Thyroid gland (tissue), 4 donors: Measurements from ENCODE around the gene MISP.

Experiments used
- POLR2A ChIP-seq, 2 donors: fragments of 450-650 bp; IDR thresholded peaks; one replicate each; pipeline ENCODE4 v1.6.1; 2017; ENCODE audit warnings: antibody characterized with exemption in 2 of 2, mild to moderate bottlenecking in 2 of 2, moderate library complexity in 1 of 2
- TF ChIP-seq, protein P1 (sequence below), 6 experiments: fragments of 200-600 bp in 3 of 6; fragments of 450-650 bp in 3 of 6; sonication (generic) in 3 of 6; IDR thresholded peaks; one replicate each; pipeline ENCODE4 v1.5.1; 2016 to 2019; ENCODE audit warnings: antibody characterized with exemption in 6 of 6, mild to moderate bottlenecking in 2 of 6, inconsistent platforms in 1 of 6, moderate library complexity in 1 of 6

- TF ChIP-seq, protein P1, sequence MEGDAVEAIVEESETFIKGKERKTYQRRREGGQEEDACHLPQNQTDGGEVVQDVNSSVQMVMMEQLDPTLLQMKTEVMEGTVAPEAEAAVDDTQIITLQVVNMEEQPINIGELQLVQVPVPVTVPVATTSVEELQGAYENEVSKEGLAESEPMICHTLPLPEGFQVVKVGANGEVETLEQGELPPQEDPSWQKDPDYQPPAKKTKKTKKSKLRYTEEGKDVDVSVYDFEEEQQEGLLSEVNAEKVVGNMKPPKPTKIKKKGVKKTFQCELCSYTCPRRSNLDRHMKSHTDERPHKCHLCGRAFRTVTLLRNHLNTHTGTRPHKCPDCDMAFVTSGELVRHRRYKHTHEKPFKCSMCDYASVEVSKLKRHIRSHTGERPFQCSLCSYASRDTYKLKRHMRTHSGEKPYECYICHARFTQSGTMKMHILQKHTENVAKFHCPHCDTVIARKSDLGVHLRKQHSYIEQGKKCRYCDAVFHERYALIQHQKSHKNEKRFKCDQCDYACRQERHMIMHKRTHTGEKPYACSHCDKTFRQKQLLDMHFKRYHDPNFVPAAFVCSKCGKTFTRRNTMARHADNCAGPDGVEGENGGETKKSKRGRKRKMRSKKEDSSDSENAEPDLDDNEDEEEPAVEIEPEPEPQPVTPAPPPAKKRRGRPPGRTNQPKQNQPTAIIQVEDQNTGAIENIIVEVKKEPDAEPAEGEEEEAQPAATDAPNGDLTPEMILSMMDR (IDR thresholded peaks at IDR 0.05): no peak
- TF ChIP-seq POLR2A (IDR thresholded peaks at IDR 0.05): peak in 1 of 2 donors; percentile 62
These were observed 49.6 kb downstream of the MISP start for GRCh38 chr19:800360-801029.
